Liver (tissue), 9 donors: ENCODE data around the gene ECSIT. TPM values are rescaled to one million over a fixed set of nuclear protein-coding genes. Genes with fewer than 3 reads are reported as not detected.
"Not testable (repeated sequence)": the region's sequence is repeated elsewhere in the genome, so short reads cannot be mapped to it uniquely, and the experiment has no call there.

Source experiments
- DNase-seq: peaks from one replicate; pipeline ENCODE4 v3.0.0-alpha.2; 2017; ENCODE audit warnings: low spot score
- H3K27ac ChIP-seq, 2 donors: one replicate each; pipeline ENCODE4 v1.7.0; 2013; ENCODE audit warnings: inconsistent platforms in 2 of 2, low read length in 2 of 2, control low read depth in 1 of 2, low read depth in 1 of 2, mild to moderate bottlenecking in 1 of 2
- H3K27me3 ChIP-seq, 4 donors: one replicate each; pipeline versions ENCODE4 v1.6.1 to v1.7.0; 2013; ENCODE audit warnings: low read length in 3 of 4, inconsistent platforms in 1 of 4, mild to moderate bottlenecking in 1 of 4, moderate library complexity in 1 of 4; ENCODE audit not compliant: control insufficient read depth in 4 of 4, insufficient read depth in 4 of 4
- H3K36me3 ChIP-seq, 4 donors: one replicate each; pipeline versions ENCODE4 v1.6.1 to v1.7.0; 2013; ENCODE audit warnings: low read length in 3 of 4, mild to moderate bottlenecking in 3 of 4, low read depth in 1 of 4, moderate library complexity in 1 of 4; ENCODE audit not compliant: control insufficient read depth in 4 of 4, insufficient read depth in 3 of 4
- H3K4me1 ChIP-seq, 4 donors: one replicate each; pipeline versions ENCODE4 v1.6.1 to v1.7.0; 2013; ENCODE audit warnings: low read length in 3 of 4, mild to moderate bottlenecking in 3 of 4, moderate library complexity in 1 of 4; ENCODE audit not compliant: control insufficient read depth in 4 of 4, insufficient read depth in 4 of 4
- H3K4me3 ChIP-seq, 3 donors: one replicate each; pipeline versions ENCODE4 v1.6.1 to v1.7.0; 2013; ENCODE audit warnings: low read length in 3 of 3, control low read depth in 1 of 3, low read depth in 1 of 3, mild to moderate bottlenecking in 1 of 3
- H3K9ac ChIP-seq, 2 donors: one replicate each; pipeline ENCODE4 v1.7.0; 2013; ENCODE audit warnings: low read length in 2 of 2, mild to moderate bottlenecking in 2 of 2, moderate library complexity in 2 of 2, control low read depth in 1 of 2, low read depth in 1 of 2
- H3K9me3 ChIP-seq, 4 donors: one replicate each; pipeline versions ENCODE4 v1.6.1 to v1.7.0; 2013; ENCODE audit warnings: low read length in 3 of 4; ENCODE audit not compliant: control insufficient read depth in 4 of 4
- ATF3 ChIP-seq: IDR thresholded peaks from 2 replicates; pipeline ENCODE4 v1.6.1; 2016; ENCODE audit warnings: antibody characterized with exemption
- CTCF ChIP-seq: fragments of 150-350 bp; IDR thresholded peaks from 2 replicates; pipeline ENCODE4 v1.5.1; 2017; ENCODE audit warnings: improper control_type of control experiment, low read depth, low read length; ENCODE audit not compliant: missing input control
- EGR1 ChIP-seq, 2 donors: IDR thresholded peaks; 2 replicates each; pipeline ENCODE4 v1.6.1; 2016 to 2018; ENCODE audit warnings: antibody characterized with exemption in 2 of 2, low read depth in 2 of 2
- FOXA1 ChIP-seq: IDR thresholded peaks from 2 replicates; pipeline ENCODE4 v1.6.1; 2016; ENCODE audit warnings: antibody characterized with exemption
- GABPA ChIP-seq, 2 donors: IDR thresholded peaks in 1 of 2; conservative IDR thresholded peaks in 1 of 2; 2 replicates each; pipeline ENCODE4 v1.6.1; 2016; ENCODE audit warnings: antibody characterized with exemption in 2 of 2, mild to moderate bottlenecking in 1 of 2, moderate library complexity in 1 of 2
- HNF4G ChIP-seq: IDR thresholded peaks from 2 replicates; pipeline ENCODE4 v1.6.1; 2016; ENCODE audit warnings: antibody characterized with exemption
- JUND ChIP-seq, 2 donors: IDR thresholded peaks; 2 replicates each; pipeline ENCODE4 v1.6.1; 2016; ENCODE audit warnings: antibody characterized with exemption in 2 of 2
- MAX ChIP-seq: IDR thresholded peaks from 2 replicates; pipeline ENCODE4 v1.6.1; 2016; ENCODE audit warnings: antibody characterized with exemption
- NR2F2 ChIP-seq: IDR thresholded peaks from 2 replicates; pipeline ENCODE4 v1.6.1; 2016; ENCODE audit warnings: antibody characterized with exemption
- RAD21 ChIP-seq, 2 donors: IDR thresholded peaks; 2 replicates each; pipeline ENCODE4 v1.6.1; 2016; ENCODE audit warnings: antibody characterized with exemption in 2 of 2, mild to moderate bottlenecking in 2 of 2
- REST ChIP-seq: IDR thresholded peaks from 2 replicates; pipeline ENCODE4 v1.6.1; 2016; ENCODE audit warnings: antibody characterized with exemption, mild to moderate bottlenecking
- RXRA ChIP-seq, 2 donors: IDR thresholded peaks; 2 replicates each; pipeline ENCODE4 v1.6.1; 2017 to 2018; ENCODE audit warnings: antibody characterized with exemption in 2 of 2, mild to moderate bottlenecking in 1 of 2
- TAF1 ChIP-seq: conservative IDR thresholded peaks from 2 replicates; pipeline ENCODE4 v1.6.1; 2016; ENCODE audit warnings: antibody characterized with exemption, mild to moderate bottlenecking
- YY1 ChIP-seq: IDR thresholded peaks from 2 replicates; pipeline ENCODE4 v1.6.1; 2016; ENCODE audit warnings: antibody characterized with exemption, mild to moderate bottlenecking
- ZBTB33 ChIP-seq: IDR thresholded peaks from 2 replicates; pipeline ENCODE4 v1.6.1; 2016; ENCODE audit warnings: antibody characterized with exemption
- WGBS: extraction: QIAGEN DNeasy Blood & Tissue Kit; methylation state at CpG from one replicate; pipeline ENCODE4 v1.1.7; 2013; 5-methylcytosine and 5-hydroxymethylcytosine counted together
- polyA plus RNA-seq, 2 donors: library from polyadenylated mRNA; stranded (reverse) in 1 of 2; unstranded in 1 of 2; fragments of 200-250 nt in 1 of 2; fragments of >200 nt in 1 of 2; fragmentation: Nextera tagmentation in 1 of 2; extraction: Ambion mirVana in 1 of 2; gene quantifications; one replicate each; pipeline versions ENCODE4 v1.2.1 to v1.2.3, GENCODE V29; 2013 to 2015
- total RNA-seq, 2 donors: library from RNA; depleted of rRNA; stranded (reverse); fragments of >200 nt; gene quantifications; one replicate each; pipeline ENCODE4 v1.2.3, GENCODE V29; 2014
- donor health status: healthy.
- donor health status: healthy.
- donor health status: healthy.
- donor health status: healthy.
- donor health status: healthy.

Gene ECSIT
- total and polyA plus RNA-seq, 4 donors: 20.5 to 37.4 (median 31.0) TPM

- TF ChIP-seq REST (no peak), RAD21 (IDR thresholded peaks at IDR 0.05) (no peak)
Observed at GRCh38 chr19:11461453-11461852, 67.5 kb downstream of the ECSIT start (continued).

GRCh38 chr19:11460207-11460606 lies 68.7 kb downstream of the ECSIT start:
- Histone ChIP-seq H3K4me1 (no peaks in the 10 kb centered on the region), H3K4me3 (no peak overlapping the region), H3K36me3 (no peaks in the 10 kb centered on the region), H3K9ac (no peak overlapping the region), H3K27ac (no peak overlapping the region), H3K9me3 (no peaks in the 10 kb centered on the region), H3K27me3 (no peaks in the 10 kb centered on the region)
- no peak for DNase-seq
- WGBS: 43% methylated on average over 4 of the region's 4 CpGs
- TF ChIP-seq MAX (no peak), ZBTB33 (no peak), RXRA (IDR thresholded peaks at IDR 0.05) (no peak), ATF3 (no peak), TAF1 (no peak), GABPA (IDR thresholded peaks at IDR 0.05 in 1 of 2, conservative IDR thresholded peaks at IDR 0.05 in 1 of 2) (no peak), CTCF (no peak), YY1 (no peak), JUND (IDR thresholded peaks at IDR 0.05) (no peak), FOXA1 (no peak), EGR1 (IDR thresholded peaks at IDR 0.05; ENCODE audit: low read depth in 2 of 2) (no peak), NR2F2 (no peak), HNF4G (no peak)

GRCh38 chr19:11458912-11459311 lies 70.0 kb downstream of the ECSIT start:
- 78% methylated on average over 11 of the region's 11 CpGs for WGBS

More at GRCh38 chr19:11458912-11459311, 70.0 kb downstream of the ECSIT start:
- not testable (repeated sequence) for H3K4me1 ChIP-seq, H3K9ac ChIP-seq, H3K9me3 ChIP-seq, H3K27ac ChIP-seq, DNase-seq, H3K4me3 ChIP-seq, H3K27me3 ChIP-seq, H3K36me3 ChIP-seq
